ENCODE measurements around the gene SMLR1.

The SMLR1 gene

GRCh38 chr6:130841128-130841728, 14.0 kb downstream of the SMLR1 start:
- TF ChIP-seq, protein P1, sequence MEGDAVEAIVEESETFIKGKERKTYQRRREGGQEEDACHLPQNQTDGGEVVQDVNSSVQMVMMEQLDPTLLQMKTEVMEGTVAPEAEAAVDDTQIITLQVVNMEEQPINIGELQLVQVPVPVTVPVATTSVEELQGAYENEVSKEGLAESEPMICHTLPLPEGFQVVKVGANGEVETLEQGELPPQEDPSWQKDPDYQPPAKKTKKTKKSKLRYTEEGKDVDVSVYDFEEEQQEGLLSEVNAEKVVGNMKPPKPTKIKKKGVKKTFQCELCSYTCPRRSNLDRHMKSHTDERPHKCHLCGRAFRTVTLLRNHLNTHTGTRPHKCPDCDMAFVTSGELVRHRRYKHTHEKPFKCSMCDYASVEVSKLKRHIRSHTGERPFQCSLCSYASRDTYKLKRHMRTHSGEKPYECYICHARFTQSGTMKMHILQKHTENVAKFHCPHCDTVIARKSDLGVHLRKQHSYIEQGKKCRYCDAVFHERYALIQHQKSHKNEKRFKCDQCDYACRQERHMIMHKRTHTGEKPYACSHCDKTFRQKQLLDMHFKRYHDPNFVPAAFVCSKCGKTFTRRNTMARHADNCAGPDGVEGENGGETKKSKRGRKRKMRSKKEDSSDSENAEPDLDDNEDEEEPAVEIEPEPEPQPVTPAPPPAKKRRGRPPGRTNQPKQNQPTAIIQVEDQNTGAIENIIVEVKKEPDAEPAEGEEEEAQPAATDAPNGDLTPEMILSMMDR (IDR thresholded peaks at IDR 0.05; ENCODE audit: extremely low read depth, insufficient read depth, missing control alignments): no peak
- DNase-seq (ENCODE audit: low spot score): no peak

GRCh38 chr6:130843575-130844320, 16.5 kb downstream of the SMLR1 start:
- in situ Hi-C loops (cut with MboI; ENCODE audit: low pct_unique_long_range_greater_than_20kb, low sequenced_read_pairs, unreplicated experiment): loop anchor here (25.0 kb wide), 1 partner anchor 531 kb away; no protein-coding TSS in a partner anchor
- DNase-seq (ENCODE audit: low spot score): peak; percentile 21
- TF ChIP-seq, protein P1 (IDR thresholded peaks at IDR 0.05; ENCODE audit: extremely low read depth, insufficient read depth, missing control alignments): peak; percentile 59

More at GRCh38 chr6:130841128-130841728, 14.0 kb downstream of the SMLR1 start:
- in situ Hi-C loops (cut with MboI; ENCODE audit: low pct_unique_long_range_greater_than_20kb, low sequenced_read_pairs, unreplicated experiment): loop anchor here (25.0 kb wide), 1 partner anchor 529 kb away; no protein-coding TSS in a partner anchor

DNA sequence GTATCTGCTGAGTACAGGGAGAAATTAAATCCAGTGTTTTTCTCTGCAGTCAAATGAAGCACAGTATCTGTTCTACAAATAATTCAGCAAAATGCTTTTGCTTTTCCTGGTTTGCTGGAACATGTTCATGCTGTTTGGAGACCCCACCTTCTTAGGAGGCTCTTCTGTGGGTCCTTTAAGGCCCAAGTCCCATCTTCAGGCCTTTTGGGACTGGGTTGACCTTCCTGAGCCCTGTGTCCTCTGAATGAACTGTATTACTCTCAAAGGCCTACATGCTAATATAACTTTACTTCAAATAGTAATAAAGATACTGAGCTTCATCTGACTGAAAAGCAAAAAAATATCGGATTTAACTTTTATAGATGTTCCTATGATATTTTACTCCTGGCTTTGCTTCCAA, 19.3 kb downstream of the SMLR1 start:
- in situ Hi-C loops (cut with MboI; ENCODE audit: low pct_unique_long_range_greater_than_20kb, low sequenced_read_pairs, unreplicated experiment): loop anchor here (25.0 kb wide), 1 partner anchor 534 kb away; no protein-coding TSS in a partner anchor
- TF ChIP-seq, protein P1 (IDR thresholded peaks at IDR 0.05; ENCODE audit: extremely low read depth, insufficient read depth, missing control alignments): no peak
- no peak for DNase-seq (ENCODE audit: low spot score)

DNA sequence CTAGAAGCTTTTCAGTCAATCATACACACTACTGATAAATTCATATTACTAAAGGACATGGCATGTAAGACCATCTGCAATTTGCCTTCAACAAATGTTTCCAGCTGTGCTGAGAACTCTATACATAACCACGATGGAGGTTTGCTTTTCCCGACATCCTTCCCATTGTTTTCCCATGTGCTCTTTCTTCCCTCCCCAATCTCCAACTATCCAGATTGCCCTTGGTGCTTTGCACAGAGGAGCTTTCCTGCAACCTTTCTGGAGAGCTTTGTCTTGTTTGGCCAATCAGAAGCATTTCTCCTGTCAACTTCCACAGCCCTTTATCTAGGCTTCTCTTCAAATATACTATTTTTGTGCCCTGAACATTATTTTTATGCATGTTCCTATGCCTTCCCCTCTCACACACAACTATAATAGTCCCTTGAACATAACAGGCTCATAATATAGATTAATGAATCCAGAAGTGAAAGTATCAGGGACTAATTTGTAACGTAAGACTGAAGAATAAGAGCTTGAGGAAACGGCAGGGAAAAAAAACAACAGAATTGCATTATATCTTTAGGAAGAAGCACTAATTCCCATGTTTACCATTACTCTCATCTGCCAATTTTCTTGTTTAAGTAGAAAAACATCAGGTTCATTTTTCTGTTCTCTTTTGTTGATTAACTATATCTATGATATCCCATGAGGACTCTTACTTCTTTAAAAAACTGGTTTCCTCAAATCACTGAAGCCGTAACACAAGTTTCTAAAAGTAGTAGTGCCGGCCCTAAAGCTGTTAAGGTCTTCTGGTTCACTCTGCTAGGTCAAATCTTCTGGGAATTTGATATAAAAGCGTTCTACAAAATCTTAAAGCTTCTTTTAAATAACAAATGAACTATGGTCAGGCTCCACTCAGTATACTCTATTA, 20.1 kb downstream of the SMLR1 start:
- TF ChIP-seq, protein P1 (IDR thresholded peaks at IDR 0.05; ENCODE audit: extremely low read depth, insufficient read depth, missing control alignments): no peak
- DNase-seq (ENCODE audit: low spot score): no peak
- in situ Hi-C loops (cut with MboI; ENCODE audit: low pct_unique_long_range_greater_than_20kb, low sequenced_read_pairs, unreplicated experiment): loop anchor here (25.0 kb wide), 1 partner anchor 535 kb away; no protein-coding TSS in a partner anchor

DNA sequence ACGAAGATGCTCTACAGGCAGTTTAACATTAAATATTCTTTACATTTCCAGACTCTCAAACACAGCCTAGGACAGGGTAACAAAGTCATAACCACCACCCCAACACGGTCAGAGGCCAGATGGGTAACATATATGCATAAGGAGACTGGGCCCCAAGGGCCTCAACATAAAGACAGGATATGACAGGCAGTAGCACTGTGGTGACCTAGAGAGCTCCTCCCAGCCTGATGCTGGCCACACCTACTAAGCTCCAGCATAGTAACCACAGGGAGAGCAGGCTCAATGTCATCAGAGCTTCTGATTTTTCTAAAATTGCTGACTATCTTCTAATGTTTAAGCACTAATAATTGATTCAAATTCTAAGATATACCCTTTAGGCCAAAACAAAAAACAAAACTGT, 21.7 kb downstream of the SMLR1 start:
- TF ChIP-seq, protein P1 (IDR thresholded peaks at IDR 0.05; ENCODE audit: extremely low read depth, insufficient read depth, missing control alignments): no peak
- in situ Hi-C loops (cut with MboI; ENCODE audit: low pct_unique_long_range_greater_than_20kb, low sequenced_read_pairs, unreplicated experiment): loop anchor here (25.0 kb wide), 1 partner anchor 537 kb away; no protein-coding TSS in a partner anchor
- DNase-seq (ENCODE audit: low spot score): peak; percentile 16

DNA sequence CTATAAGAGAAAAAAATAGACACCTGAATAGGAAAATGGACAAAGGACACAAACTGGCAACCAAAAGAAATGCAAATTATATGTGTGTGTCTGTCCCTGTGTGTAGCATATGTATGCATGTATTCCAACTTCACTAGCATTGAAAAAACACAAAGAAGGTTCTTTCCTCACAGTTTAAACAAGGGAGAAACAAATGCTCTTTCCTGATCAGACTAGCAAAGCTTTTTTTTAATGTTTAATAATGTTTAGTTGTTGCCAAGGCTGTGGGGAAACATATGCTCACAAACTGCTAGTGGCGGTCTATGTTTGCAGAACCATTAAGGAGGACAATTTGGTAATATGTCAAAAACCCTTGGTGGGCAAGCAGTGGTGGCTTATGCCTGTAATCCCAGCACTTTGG, 22.4 kb downstream of the SMLR1 start:
- no peak for DNase-seq (ENCODE audit: low spot score)
- in situ Hi-C loops (cut with MboI; ENCODE audit: low pct_unique_long_range_greater_than_20kb, low sequenced_read_pairs, unreplicated experiment): loop anchor here (25.0 kb wide), 1 partner anchor 537 kb away; no protein-coding TSS in a partner anchor
- TF ChIP-seq, protein P1 (IDR thresholded peaks at IDR 0.05; ENCODE audit: extremely low read depth, insufficient read depth, missing control alignments): no peak
